ENCODE results near the gene NUAK1. TPM values are rescaled to one million over a fixed set of nuclear protein-coding genes. Genes with fewer than 3 reads are reported as not detected.

NUAK1 gene
- total and polyA plus RNA-seq, 4 donors: 2.9 to 14.1 (median 9.2) TPM

GRCh38 chr12:106072751-106073150 is 66.0 kb downstream of the NUAK1 start:
- peaks cover 0 to 2% (median 0%) of the 10 kb centered on the region in 4 donors for H3K9me3 ChIP-seq (ENCODE audit: control insufficient read depth in 4 of 4, insufficient read depth in 3 of 4, low read length in 3 of 4)
- H3K9ac ChIP-seq (ENCODE audit: insufficient read depth in 1 of 2, low read length in 2 of 2): no peak overlapping the region
- TF ChIP-seq CTCF (IDR thresholded peaks at IDR 0.05; ENCODE audit: control extremely low read depth, extremely low read depth): no peak
- H3K27me3 ChIP-seq (ENCODE audit: control insufficient read depth in 3 of 3, insufficient read depth in 3 of 3, low read length in 2 of 3): no peaks in the 10 kb centered on the region
- WGBS, 2 donors: 65 to 66% methylated on average over 2 of the region's 2 CpGs
- H3K4me3 ChIP-seq: no peak overlapping the region
- peaks cover 2 to 11% (median 4%) of the 10 kb centered on the region in 4 donors for H3K36me3 ChIP-seq (ENCODE audit: control insufficient read depth in 4 of 4, insufficient read depth in 4 of 4, low read length in 4 of 4)
- DNase-seq: peak in 2 of 3 donors; percentile 29 to 39
- no peak overlapping the region for H3K27ac ChIP-seq (ENCODE audit: low read depth in 1 of 2, low read length in 1 of 2)
- ATAC-seq (ENCODE audit: insufficient read depth, low FRiP score): no peak
- peaks cover 3 to 55% (median 26%) of the 10 kb centered on the region in 5 donors for H3K4me1 ChIP-seq (ENCODE audit: control insufficient read depth in 5 of 5, insufficient read depth in 5 of 5, low read length in 5 of 5)

DNA sequence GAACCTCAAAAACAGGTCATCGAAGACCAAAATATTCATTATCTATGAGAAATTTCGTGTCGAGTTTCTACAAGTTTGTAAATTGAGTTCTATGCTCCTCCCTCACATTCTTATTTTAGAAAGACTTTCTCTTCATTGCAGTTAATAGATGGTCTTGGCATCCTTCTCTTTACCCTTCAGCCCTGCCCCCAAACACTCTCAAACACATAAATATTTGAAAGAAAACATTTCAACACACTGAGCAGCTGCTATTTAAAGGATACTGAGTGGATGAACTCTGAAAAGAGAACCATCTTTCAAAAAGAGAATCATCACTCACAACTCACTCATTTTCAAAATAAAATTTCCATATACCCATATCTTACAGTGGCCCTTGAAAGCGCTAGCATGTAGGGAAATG is 67.1 kb downstream of the NUAK1 start:
- Histone ChIP-seq H3K4me1 (ENCODE audit: control insufficient read depth in 5 of 5, insufficient read depth in 5 of 5, low read length in 5 of 5) (peaks cover 3 to 55% (median 26%) of the 10 kb centered on the region in 5 donors), H3K9me3 (ENCODE audit: control insufficient read depth in 4 of 4, insufficient read depth in 3 of 4, low read length in 3 of 4) (peaks cover 0 to 4% (median 0%) of the 10 kb centered on the region in 4 donors), H3K4me3 (no peak overlapping the region), H3K27me3 (ENCODE audit: control insufficient read depth in 3 of 3, insufficient read depth in 3 of 3, low read length in 2 of 3) (no peaks in the 10 kb centered on the region), H3K27ac (ENCODE audit: low read depth in 1 of 2, low read length in 1 of 2) (no peak overlapping the region), H3K9ac (ENCODE audit: insufficient read depth in 1 of 2, low read length in 2 of 2) (no peak overlapping the region), H3K36me3 (ENCODE audit: control insufficient read depth in 4 of 4, insufficient read depth in 4 of 4, low read length in 4 of 4) (peaks cover 7 to 15% (median 12%) of the 10 kb centered on the region in 4 donors)
- ATAC-seq (ENCODE audit: insufficient read depth, low FRiP score) (no peak), DNase-seq (peak; percentile 39 to 92 (median 88))
- no peak for TF ChIP-seq CTCF (IDR thresholded peaks at IDR 0.05; ENCODE audit: control extremely low read depth, extremely low read depth)
- WGBS, 2 donors: 75 to 77% methylated on average over 4 of the region's 4 CpGs

- no peak for TF ChIP-seq CTCF (IDR thresholded peaks at IDR 0.05; ENCODE audit: control extremely low read depth, extremely low read depth)
- peaks cover 0 to 4% (median 0%) of the 10 kb centered on the region in 4 donors for H3K9me3 ChIP-seq (ENCODE audit: control insufficient read depth in 4 of 4, insufficient read depth in 3 of 4, low read length in 3 of 4)
- H3K27ac ChIP-seq (ENCODE audit: low read depth in 1 of 2, low read length in 1 of 2): no peak overlapping the region
- H3K36me3 ChIP-seq (ENCODE audit: control insufficient read depth in 4 of 4, insufficient read depth in 4 of 4, low read length in 4 of 4): peaks cover 7 to 22% (median 12%) of the 10 kb centered on the region in 4 donors
- 96 to 98% methylated on average over 6 of the region's 6 CpGs for WGBS, 2 donors
- H3K27me3 ChIP-seq (ENCODE audit: control insufficient read depth in 3 of 3, insufficient read depth in 3 of 3, low read length in 2 of 3): no peaks in the 10 kb centered on the region
- peaks cover 3 to 44% (median 25%) of the 10 kb centered on the region in 5 donors for H3K4me1 ChIP-seq (ENCODE audit: control insufficient read depth in 5 of 5, insufficient read depth in 5 of 5, low read length in 5 of 5)
- ATAC-seq (ENCODE audit: insufficient read depth, low FRiP score) (no peak), DNase-seq (no peak)
- no peak overlapping the region for H3K9ac ChIP-seq (ENCODE audit: insufficient read depth in 1 of 2, low read length in 2 of 2)
- H3K4me3 ChIP-seq: no peak overlapping the region
These were observed 68.1 kb downstream of the NUAK1 start for GRCh38 chr12:106070611-106071010.

GRCh38 chr12:106070147-106070546 is 68.6 kb downstream of the NUAK1 start:
- ATAC-seq (ENCODE audit: insufficient read depth, low FRiP score) (no peak), DNase-seq (no peak)
- TF ChIP-seq CTCF (IDR thresholded peaks at IDR 0.05; ENCODE audit: control extremely low read depth, extremely low read depth): no peak
- Histone ChIP-seq H3K9me3 (ENCODE audit: control insufficient read depth in 4 of 4, insufficient read depth in 3 of 4, low read length in 3 of 4) (peaks cover 0 to 4% (median 0%) of the 10 kb centered on the region in 4 donors), H3K27me3 (ENCODE audit: control insufficient read depth in 3 of 3, insufficient read depth in 3 of 3, low read length in 2 of 3) (no peaks in the 10 kb centered on the region), H3K36me3 (ENCODE audit: control insufficient read depth in 4 of 4, insufficient read depth in 4 of 4, low read length in 4 of 4) (peaks cover 7 to 22% (median 12%) of the 10 kb centered on the region in 4 donors), H3K4me3 (no peak overlapping the region), H3K4me1 (ENCODE audit: control insufficient read depth in 5 of 5, insufficient read depth in 5 of 5, low read length in 5 of 5) (peaks cover 3 to 39% (median 21%) of the 10 kb centered on the region in 5 donors), H3K27ac (ENCODE audit: low read depth in 1 of 2, low read length in 1 of 2) (no peak overlapping the region), H3K9ac (ENCODE audit: insufficient read depth in 1 of 2, low read length in 2 of 2) (no peak overlapping the region)
- 71 to 87% methylated on average over 1 of the region's 1 CpG for WGBS, 2 donors
